SIG-M5 (cell line): ENCODE measurements around the gene EDA.

Source experiments
- DNase-seq: peaks from one replicate; lab custom pipeline; 2025; lab: John Stamatoyannopoulos, UW

Gene EDA

DNA sequence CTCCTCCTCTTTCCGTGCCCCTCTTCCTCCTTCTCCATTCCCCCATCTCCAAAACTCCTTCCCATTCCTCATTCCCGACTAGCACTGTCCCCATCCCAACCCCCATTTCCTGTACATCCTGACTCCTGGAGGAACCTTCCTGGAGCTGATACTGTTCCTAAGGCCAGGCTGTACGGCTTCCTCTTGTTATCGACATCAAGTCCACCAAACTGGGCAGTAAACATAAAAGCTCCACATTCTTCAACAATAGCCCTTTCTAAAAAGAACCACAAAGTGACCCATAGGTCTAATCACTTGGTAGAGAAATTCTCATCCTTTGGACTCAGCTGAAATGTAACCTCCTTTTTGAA lies 410.9 kb downstream of the EDA start:
- no peak for DNase-seq

DNA sequence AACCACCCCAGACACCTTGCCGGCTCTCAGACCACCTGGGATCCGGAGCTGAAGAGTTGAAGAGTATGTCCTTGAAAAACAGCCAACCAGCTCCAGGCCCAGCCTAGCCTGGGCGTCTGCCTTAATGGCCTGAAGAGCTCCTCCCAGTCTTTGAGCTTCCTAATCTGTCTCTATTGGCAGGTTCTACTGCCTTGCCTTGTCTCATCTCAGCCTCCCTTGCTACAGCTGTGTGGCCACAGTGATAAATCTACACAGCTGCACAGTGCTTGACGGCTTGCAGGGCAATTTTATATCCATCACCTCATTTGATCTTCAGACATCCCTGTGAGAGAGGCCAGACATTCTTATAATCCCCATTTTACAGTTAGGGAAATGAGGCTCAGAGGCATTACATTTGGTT lies 413.9 kb downstream of the EDA start:
- DNase-seq, result no peak

DNA sequence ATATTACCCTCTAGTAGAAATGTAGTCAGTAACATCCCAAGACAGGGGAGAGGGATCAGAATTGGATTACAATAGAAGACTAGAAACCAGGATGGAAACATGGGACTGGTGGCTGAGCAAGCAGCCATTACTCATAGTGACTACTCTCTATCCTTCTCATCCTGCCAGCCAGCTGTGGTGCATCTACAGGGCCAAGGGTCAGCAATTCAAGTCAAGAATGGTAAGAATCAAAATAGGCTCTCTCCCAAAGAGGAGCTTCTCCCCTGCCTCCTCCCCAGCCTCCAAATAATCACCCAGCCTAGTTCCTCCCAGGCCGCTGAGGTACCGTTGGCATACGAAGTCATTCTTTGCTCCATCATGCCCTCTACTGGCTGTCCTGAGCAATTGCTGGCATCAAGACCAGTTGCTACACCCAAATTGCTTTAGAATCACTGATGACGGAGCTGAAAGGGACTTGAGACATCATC lies 414.4 kb downstream of the EDA start:
- DNase-seq, result no peak

DNA sequence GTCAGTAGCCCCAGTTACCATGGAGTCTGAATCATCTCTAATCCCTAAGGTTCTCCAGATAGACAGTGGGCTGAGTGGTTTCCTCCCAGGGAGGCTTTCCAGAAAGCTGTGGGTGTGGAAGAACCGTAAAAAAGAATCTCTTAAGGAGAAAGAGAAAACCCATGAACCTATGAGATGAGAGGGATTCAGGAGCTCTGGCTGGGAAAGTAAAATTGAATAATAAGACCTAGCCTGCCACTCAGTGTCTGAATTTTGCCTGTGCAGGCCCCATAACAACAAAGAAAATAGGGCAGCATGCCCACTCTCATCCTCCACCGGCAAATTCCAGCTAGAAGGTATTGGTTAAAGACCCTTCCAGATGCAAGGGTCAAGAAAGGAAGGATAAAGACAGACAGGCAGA lies 416.9 kb downstream of the EDA start:
- no peak for DNase-seq

DNA sequence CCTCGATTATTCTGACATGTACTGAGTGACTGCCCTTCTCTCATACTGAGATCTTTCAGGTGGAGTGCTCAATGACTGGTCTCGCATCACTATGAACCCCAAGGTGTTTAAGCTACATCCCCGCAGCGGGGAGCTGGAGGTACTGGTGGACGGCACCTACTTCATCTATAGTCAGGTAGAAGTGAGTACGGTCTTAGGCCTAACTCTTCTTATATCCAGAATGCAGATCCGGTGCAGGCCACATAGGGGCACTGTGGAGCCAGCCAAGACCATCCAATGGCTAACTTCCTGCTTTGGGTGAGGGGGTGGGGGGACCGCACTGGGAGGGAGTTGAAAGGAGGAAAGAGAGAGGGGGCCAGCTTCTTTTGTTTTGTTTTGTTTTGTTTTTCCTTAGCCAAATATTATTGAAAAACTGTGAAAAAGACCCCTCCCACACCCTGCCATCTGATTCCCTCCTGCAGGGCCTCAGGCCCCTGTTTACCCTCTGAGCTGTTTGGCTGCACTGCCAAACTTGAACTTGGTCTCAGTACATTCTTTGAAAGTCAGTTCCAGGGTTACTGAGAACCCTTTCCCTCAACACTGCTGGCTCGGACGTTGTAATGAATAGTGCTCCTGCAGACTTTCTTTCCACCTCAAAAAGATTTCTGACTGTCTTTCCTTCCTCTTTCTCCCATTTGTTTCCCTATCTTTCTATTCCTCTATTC lies 417.6 kb downstream of the EDA start:
- no peak for DNase-seq

DNA sequence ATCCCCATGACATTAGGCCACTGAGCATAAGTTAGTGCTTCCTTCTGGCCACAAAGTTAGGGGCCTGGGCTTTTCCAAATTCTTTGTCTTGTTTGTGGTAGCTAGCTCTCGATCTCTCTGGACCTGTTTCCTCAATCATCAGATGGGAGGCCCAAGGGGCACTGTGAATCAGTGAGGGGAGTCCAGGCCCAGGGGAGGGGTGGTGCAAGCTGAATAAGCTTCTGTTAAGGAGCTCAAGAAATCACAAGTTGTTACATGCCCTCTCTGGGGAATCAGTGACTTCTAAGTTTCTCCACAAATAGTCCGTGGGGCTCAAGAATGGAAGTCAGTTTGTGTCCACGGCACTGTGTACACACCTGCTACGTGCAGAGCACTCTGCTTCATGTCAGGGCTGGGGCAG lies 418.7 kb downstream of the EDA start:
- no peak for DNase-seq

DNA sequence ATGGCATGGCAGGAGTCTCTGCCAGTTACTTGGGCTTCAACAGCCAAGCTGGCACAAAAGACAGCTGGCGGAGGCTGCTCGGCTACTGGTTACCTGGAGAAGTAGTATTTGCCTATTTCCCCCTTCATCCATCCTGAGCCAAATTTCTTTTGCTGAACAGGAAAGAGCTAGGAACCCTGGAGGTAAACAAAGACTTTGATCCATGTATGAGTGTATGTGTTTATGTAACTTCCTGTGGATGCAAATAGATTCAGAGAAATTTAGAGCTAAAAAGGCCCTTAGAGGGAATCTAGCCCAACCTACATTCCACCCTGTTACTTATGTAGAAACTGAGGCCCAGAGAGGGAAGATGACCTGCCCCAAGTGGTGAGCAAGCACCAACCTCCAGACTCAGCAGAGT lies 422.6 kb downstream of the EDA start:
- DNase-seq, result no peak

DNA sequence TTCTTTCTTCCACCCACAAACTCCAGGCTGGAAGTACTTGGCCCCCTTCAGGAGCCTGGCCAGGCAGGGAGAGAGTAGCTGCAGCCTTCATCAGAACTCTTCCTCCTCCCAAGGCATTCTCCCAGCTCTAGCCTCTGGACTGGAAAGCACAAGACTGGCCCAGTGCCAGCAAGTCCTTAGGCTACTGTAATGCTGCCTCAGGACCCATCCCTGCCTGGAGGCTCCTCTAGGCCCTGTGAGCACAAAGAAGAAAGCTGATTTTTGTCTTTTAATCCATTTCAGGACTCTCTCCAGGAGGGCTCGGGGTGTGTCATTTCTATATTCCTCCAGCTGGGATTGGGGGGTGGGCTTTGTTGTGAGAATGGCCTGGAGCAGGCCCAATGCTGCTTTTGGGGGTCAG lies 423.0 kb downstream of the EDA start:
- DNase-seq, result no peak

DNA sequence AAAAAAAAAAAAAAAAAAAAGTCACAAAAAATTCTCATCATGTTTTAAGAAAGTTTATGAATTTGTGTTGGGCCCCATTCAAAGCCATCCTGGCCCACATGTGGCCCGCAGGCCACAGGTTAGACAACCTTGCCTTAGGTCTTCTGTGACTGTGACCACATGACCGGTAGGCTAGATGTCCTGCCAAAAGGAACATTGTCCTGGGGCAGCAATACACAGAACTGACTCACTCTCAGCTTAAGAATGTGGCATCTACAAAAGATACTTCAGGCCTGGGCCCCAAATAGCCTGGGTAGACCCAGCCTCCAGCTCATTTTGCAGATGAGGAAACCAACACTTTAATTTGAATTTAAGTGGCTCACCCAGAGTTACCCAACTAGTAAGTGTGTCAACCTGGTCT lies 423.8 kb downstream of the EDA start:
- no peak for DNase-seq

DNA sequence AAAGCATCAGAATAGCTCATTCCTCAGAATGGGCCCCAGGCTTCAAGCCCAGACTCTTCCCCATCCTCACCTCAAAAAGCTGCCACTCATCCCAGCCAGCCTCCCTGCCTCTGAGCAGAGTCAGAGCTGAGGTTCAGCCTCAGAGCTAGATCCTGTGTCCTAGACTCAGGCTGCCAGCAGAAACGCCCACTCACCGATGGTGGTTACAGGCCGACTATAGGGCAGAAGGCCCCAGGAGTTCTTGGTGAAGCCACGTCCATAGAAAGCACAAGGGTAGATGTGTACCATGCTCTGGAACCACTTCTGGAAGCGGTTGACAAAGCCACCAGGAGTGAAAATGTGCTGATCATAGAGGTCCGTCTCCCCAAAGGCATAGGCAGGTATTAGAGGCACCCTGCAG lies 426.1 kb downstream of the EDA start:
- DNase-seq, result no peak

DNA sequence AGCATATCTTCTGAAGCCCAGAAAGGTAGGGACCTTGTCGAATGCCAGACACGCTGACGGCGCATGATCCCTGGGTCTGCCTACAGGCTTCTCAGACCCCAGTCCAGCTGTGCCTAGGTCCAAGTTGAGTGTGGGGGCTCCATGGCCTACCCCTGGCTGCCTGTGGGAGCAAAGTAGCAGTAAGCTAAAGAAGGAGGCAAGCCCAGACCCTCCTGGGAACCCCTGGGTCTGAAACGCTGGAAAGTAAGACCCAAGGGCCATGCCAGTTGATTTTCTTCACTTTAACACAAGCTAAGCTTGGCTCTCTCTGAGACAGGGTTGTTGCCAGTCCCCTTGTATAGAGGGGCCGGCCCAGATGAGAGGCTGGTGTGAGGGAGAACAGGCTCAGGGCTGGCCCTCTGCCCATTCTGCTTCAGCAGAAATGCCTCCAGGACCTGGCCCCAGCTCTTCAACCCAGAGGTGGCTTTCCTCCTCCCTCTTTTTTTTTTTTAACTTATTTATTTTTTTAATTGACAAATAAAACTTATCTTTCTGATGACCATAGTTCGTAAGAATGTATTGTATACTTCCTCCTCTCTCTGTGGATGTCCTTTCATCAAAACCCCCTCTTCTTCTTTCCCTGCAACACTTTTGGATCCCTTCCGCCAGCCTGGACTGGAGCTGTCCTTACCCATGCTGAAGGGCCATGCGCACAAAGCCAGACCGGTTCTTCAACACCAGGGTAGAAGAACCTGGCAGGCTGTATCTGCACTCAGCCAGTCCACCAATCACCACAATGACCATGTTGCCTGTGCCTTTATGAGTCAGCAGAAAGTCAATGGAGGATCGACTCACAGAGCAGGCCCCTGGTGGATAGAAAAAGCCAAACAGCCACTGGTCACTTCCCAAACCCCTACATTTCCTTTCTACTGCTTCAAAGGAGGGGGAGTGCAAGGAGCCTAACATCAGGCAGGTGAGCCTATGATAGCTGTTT lies 426.8 kb downstream of the EDA start:
- DNase-seq, result no peak

DNA sequence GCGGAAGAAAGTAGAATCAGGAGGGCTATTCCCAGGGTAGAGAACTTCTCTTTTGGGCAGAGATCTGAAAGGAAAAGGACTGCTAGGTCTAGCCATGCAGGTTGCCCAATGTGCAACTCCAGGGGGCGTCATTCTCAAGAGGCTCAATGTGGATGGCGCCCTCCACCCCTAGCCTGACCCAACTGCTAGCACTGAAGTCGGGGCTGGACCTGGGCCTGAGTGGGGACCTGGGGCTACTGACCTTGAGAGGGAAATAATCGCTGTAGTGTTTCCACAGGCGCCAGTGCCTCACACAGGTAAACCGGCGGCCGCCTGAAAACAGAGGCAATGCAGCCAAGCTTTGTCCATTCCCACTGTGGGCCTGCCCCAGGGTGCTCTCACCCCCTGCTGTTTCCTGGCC lies 427.8 kb downstream of the EDA start:
- DNase-seq, result no peak

DNA sequence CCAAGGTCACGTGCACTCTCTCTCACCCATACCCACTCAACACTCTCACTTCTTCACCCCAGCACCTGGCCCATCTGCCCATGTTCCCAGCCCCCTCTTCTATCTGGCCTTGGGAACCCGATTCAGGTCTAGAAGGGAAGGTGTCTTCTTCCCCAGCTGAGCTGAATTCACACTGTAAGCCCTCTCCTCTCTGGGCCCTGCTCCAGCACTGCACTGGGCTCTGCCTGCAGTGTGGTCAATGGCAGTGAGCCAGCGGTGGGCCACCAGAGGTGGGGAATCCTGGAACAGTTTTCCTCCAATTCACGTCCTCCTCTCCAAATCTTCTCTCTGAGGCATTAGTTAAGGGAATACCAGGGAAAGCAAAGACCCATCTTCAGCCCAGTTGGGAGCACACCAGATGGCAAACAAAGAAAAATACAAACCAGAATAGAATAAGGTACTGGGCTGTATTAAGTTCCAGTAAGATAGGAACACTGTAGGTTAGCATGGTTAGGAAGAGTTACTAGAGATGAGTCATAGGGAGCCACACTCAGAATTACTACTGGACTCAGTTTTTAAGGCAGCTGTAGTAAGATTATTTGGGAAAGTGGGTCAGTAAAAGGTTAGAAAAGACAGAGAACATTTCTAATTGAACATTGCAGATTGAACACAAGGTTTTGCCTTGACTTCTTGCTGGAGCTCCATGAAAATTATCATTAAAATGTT lies 428.8 kb downstream of the EDA start:
- no peak for DNase-seq

DNA sequence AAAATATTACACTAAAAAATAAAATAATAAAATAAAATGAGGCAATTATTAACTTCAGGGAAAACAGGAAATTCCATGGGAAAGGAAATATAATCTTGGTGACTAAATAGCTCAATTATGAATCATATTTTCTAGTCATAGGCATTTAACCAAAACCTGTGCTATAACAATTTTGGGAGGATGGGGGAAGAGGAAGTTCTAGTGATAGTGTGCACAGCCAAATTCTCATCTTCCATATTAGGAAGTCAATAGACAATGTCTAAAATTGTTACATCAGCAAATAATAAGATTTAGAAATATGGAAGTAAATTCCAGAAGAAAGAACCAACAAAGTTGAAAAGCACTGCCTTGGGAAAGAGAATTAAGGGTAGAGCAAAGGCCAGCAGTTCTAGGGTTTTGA lies 431.1 kb downstream of the EDA start:
- DNase-seq, result no peak

DNA sequence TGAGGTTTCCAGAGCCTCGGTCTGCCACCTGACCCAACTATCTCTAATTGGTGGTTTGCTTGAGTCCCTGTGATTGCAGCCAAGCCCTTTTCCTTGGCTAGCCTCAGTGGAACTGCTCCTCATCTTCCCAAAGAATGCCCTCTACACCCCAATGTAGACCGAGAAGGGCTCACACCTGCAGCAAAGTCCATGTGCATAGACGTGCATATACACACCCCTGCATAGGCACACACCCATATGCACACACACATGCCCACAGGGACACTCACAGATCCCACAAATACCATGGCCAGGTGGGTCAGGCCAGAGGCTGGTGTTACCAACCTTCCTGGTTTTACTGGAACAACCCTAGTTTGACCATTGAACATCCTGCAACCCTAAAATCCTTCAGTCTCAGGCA lies 433.5 kb downstream of the EDA start:
- DNase-seq, result no peak

DNA sequence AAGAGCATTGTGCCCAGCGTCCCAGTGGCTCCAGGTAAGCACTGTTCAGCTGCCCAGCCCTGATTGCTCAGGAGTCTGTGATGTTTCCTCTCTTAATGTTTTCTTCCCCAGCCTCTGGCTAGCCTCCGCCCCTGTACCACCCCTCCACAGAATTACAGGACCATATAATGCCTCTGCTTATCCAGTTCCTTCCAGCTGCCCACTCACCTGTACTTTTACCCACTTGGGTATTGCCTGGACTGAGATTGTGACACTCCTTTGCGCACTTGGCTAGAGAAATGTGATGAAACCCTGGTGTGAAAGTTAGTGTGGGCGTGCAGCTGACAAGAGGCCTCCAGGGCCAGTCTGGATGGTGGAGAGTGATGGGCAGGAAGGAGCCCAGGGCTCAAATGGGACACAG lies 434.0 kb downstream of the EDA start, which contains the start of gene AWAT2:
AWAT2 (minus strand) TSS at position 14 of the 400 bp plus-strand sequence; CDS start at position 8, 6 bp downstream.
- no peak for DNase-seq

DNA sequence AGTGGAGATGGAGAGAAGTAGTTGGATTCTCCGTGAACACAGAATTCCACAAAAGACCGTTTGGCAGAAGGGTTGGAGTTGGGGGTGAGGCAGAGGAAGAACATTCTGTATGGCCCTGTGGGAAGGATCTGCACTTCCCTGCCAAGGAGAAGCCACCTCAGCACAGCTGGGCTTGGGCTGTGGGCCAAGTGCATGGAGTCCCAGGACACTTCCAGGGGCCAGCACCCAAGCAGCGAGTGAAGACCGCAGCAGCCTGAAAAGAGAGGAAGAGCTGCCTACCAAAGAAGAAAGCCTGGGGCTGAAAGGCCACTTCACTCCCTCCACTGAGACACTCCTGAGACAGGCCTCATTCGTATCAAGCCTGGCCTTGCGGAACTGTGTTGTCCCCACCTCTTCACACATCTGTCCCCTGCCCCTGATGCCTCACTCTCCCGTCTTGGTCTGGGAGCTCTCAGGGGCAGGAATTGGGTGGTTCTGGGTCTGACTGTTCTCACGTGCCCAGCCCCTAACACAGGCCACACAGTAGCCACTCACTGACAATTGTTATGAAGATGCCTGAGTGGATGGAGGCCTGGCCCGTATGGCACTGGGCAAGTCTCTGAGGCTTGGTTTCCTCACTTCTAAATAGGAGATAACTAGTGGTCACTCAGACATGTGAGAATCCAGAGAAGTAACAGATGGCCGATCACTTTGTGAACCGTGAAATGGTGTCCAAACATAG lies 437.1 kb downstream of the EDA start:
- DNase-seq, result no peak

DNA sequence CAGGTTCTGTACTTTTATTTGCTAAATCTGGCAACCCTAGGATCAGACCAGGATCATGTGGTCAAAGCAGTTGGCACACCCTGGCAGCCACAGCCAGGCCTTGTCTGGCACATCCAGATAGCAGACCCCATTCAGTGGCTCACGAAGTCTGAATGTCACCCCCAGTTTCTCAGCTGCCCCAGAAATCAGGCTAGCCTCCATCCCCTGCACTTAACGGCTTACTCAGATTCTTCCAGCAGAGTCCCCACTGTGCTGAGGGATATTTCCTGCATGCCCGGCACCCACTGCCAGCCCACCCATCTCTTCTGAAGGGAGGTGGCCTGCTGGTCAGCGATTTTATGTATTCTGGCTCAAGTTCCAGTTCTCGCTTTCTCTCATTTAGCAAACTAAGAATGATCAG lies 438.5 kb downstream of the EDA start:
- DNase-seq, result no peak

DNA sequence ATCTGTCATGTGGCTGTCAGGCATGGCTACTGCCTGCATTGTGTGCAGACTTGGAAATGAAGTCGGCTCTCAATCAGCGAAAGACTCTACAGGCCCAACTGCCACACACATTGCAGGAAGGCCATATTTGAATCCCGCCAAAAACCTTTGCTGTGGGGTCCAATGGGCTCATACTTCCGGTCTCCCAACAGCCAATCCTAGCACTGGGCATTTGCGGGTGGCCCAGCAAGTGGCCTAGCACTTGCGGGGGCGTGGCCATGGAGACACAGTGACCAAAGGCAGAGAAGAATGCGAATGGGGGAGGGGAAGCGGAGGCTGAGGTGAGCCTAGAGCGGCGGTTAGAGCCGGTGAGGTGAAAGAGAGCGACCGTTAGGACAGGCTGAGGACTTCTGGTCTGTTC lies 446.2 kb downstream of the EDA start, which contains the start of gene OTUD6A:
OTUD6A (plus strand) TSS at position 382 of the 400 bp plus-strand sequence. CDS start 68 bp downstream, outside the sequence.
- DNase-seq, result no peak

DNA sequence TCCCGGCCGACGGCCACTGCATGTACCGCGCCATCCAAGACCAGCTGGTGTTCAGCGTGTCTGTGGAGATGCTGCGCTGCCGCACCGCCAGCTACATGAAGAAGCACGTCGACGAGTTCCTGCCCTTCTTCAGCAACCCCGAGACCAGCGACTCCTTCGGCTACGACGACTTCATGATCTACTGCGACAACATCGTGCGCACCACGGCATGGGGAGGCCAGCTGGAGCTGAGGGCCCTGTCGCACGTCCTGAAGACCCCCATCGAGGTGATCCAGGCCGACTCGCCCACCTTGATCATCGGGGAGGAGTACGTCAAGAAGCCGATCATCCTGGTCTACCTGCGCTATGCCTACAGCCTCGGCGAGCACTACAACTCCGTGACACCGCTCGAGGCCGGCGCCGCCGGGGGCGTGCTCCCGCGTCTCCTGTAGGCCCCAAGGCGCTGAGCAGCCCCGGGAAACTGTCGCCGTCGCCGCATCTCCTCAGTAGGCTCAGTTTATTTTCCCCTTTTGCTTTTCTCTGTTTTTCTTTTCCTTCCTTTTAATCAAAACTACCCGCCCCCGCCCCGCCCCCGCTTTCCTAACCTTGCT lies 447.1 kb downstream of the EDA start:
- DNase-seq, result no peak

DNA sequence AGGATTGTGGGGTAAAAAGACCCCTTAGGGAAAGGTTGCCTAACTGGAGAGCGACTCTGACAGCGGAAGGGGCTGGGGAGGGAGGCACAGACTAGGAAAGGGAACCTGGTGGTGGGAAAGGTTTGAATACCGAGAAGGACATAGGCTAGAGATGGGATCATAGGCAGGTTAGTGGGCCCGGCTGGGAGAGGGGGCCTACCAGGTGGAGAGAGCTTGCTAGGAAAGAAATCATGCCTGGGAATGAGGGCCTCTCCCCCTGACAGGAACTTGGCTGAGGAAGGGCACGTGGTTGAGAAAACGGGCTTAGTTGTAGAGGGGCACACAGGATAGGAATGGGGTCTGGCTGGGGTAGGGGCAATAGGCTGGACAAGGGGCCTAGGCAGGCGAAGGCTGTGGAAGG lies 450.7 kb downstream of the EDA start:
- DNase-seq, result no peak
